HEK293 (cell line): Measurements from ENCODE around the gene CKS1B.
A peak's percentile ranks its signal among the peaks of the same experiment; 100 is the strongest.

Experiments used
- BCL11A ChIP-seq: fragments of 450-650 bp; formaldehyde crosslinking; IDR thresholded peaks from 2 replicates; pipeline ENCODE4 v1.5.1; 2016; ENCODE audit warnings: low read depth, missing biosample characterization, missing genetic modification characterization
- HIC1 ChIP-seq: fragments of 450-650 bp; formaldehyde crosslinking; IDR thresholded peaks from 2 replicates; pipeline ENCODE4 v1.5.1; 2016; ENCODE audit warnings: missing biosample characterization, missing genetic modification characterization
- HOXA7 ChIP-seq: sonication (generic); formaldehyde crosslinking; IDR thresholded peaks from 2 replicates; pipeline ENCODE4 v1.8.1; 2022; ENCODE audit warnings: missing genetic modification reagents, borderline replicate concordance
- KLF8 ChIP-seq: fragments of 450-650 bp; formaldehyde crosslinking; IDR thresholded peaks from 2 replicates; pipeline ENCODE4 v1.5.1; 2016; ENCODE audit warnings: missing biosample characterization, missing genetic modification characterization
- PRDM2 ChIP-seq: fragments of 450-650 bp; formaldehyde crosslinking; IDR thresholded peaks from 2 replicates; pipeline ENCODE4 v1.5.1; 2016; ENCODE audit warnings: missing biosample characterization, missing genetic modification characterization, borderline replicate concordance
- WT1 ChIP-seq: fragments of 450-650 bp; formaldehyde crosslinking; IDR thresholded peaks from 2 replicates; pipeline ENCODE4 v1.5.1; 2016; ENCODE audit warnings: missing biosample characterization, missing genetic modification characterization
- ZBTB44 ChIP-seq: fragments of 450-650 bp; IDR thresholded peaks from 2 replicates; pipeline ENCODE4 v1.5.1; 2018; ENCODE audit warnings: missing biosample characterization, mild to moderate bottlenecking, missing genetic modification characterization
- ZBTB6 ChIP-seq: fragments of 450-650 bp; formaldehyde crosslinking; IDR thresholded peaks from 2 replicates; pipeline ENCODE4 v1.5.1; 2017; ENCODE audit warnings: missing biosample characterization, missing genetic modification characterization
- ZIC2 ChIP-seq: fragments of 450-650 bp; formaldehyde crosslinking; IDR thresholded peaks from 2 replicates; pipeline ENCODE4 v1.5.1; 2016; ENCODE audit warnings: missing biosample characterization, missing genetic modification characterization
- ZNF140 ChIP-seq: fragments of 450-650 bp; formaldehyde crosslinking; IDR thresholded peaks from 2 replicates; pipeline ENCODE4 v1.5.1; 2016; ENCODE audit warnings: missing biosample characterization, missing genetic modification characterization
- ZNF16 ChIP-seq: fragments of 450-650 bp; formaldehyde crosslinking; IDR thresholded peaks from 2 replicates; pipeline ENCODE4 v1.5.1; 2016; ENCODE audit warnings: low read depth, missing biosample characterization, missing genetic modification characterization
- ZNF221 ChIP-seq: fragments of 450-650 bp; formaldehyde crosslinking; IDR thresholded peaks from 2 replicates; pipeline ENCODE4 v1.5.1; 2017; ENCODE audit warnings: missing biosample characterization, missing genetic modification characterization, borderline replicate concordance
- ZNF426 ChIP-seq: fragments of 450-650 bp; formaldehyde crosslinking; IDR thresholded peaks from 2 replicates; pipeline ENCODE4 v1.5.1; 2017; ENCODE audit warnings: missing biosample characterization, missing genetic modification characterization, mild to moderate bottlenecking, inconsistent platforms, moderate library complexity
- ZNF596 ChIP-seq: fragments of 450-650 bp; IDR thresholded peaks from 2 replicates; pipeline ENCODE4 v1.5.0; 2018; ENCODE audit warnings: missing biosample characterization, mild to moderate bottlenecking, missing genetic modification characterization, moderate library complexity
- ZNF600 ChIP-seq: fragments of 450-650 bp; formaldehyde crosslinking; IDR thresholded peaks from 2 replicates; pipeline ENCODE4 v1.5.1; 2016; ENCODE audit warnings: missing biosample characterization, missing genetic modification characterization
- ZNF704 ChIP-seq: fragments of 450-650 bp; formaldehyde crosslinking; IDR thresholded peaks from 2 replicates; pipeline ENCODE4 v1.5.1; 2016; ENCODE audit warnings: missing biosample characterization, missing genetic modification characterization
- ZNF76 ChIP-seq: fragments of 450-650 bp; formaldehyde crosslinking; IDR thresholded peaks from 2 replicates; pipeline ENCODE4; 2016; ENCODE audit warnings: low read depth, missing biosample characterization, missing genetic modification characterization, borderline replicate concordance
- ZXDB ChIP-seq: fragments of 450-650 bp; formaldehyde crosslinking; IDR thresholded peaks from 2 replicates; pipeline ENCODE4 v1.5.1; 2016; ENCODE audit warnings: missing biosample characterization, missing genetic modification characterization

CKS1B gene

GRCh38 chr1:155004352-155005075, 30.0 kb downstream of the CKS1B start (continued):
- TF ChIP-seq ZBTB44 = no peak
- TF ChIP-seq HIC1 (tag by site-specific recombination) = peak; percentile 91
- TF ChIP-seq ZBTB6 = no peak
- no peak for TF ChIP-seq ZXDB (tag by site-specific recombination)
- no peak for TF ChIP-seq ZNF16
- peak; percentile 84 for TF ChIP-seq ZIC2 (tag by site-specific recombination)
- TF ChIP-seq HOXA7 (CRISPR knock-in tag) = no peak
- TF ChIP-seq ZNF596 = no peak
- TF ChIP-seq BCL11A = 0 out of 2 replicates have a peak, but pooled peaks have one; percentile 32
- no peak for TF ChIP-seq ZNF600
- TF ChIP-seq WT1 (tag by site-specific recombination) = peak; percentile 40; the same call in 1 of the 2 replicates
- TF ChIP-seq ZNF140 = no peak
- TF ChIP-seq PRDM2 (tag by site-specific recombination) = no peak; the same call in 1 of the 2 replicates
- no peak for TF ChIP-seq ZNF704 (tag by site-specific recombination)
- no peak for TF ChIP-seq ZNF426
- TF ChIP-seq ZNF221 = no peak
- peak; percentile 74; the same call in 1 of the 2 replicates for TF ChIP-seq ZNF76 (tag by site-specific recombination)
- no peak for TF ChIP-seq KLF8 (tag by site-specific recombination)
